ENCODE measurements around the gene SPX.

The SPX gene

DNA sequence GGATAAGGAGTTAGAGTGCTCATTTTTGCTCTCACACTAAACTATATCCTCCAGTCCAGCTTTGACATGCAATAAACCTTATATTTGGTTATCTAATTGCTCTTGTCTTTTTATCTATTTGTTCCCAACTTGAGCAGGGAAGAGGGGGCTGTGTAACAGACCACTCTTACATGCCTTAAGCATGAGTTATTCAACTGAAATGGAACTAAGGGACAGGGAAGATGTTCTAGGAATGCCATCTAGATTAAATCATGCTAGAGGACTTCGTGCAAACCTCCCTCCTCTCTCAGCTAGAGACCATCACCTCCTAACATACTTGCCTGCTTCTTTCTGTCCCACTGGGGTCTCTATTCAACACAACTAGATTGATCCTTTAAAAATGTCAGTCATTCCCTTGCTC is 20.6 kb downstream of the SPX start:
- TF ChIP-seq, protein P1, sequence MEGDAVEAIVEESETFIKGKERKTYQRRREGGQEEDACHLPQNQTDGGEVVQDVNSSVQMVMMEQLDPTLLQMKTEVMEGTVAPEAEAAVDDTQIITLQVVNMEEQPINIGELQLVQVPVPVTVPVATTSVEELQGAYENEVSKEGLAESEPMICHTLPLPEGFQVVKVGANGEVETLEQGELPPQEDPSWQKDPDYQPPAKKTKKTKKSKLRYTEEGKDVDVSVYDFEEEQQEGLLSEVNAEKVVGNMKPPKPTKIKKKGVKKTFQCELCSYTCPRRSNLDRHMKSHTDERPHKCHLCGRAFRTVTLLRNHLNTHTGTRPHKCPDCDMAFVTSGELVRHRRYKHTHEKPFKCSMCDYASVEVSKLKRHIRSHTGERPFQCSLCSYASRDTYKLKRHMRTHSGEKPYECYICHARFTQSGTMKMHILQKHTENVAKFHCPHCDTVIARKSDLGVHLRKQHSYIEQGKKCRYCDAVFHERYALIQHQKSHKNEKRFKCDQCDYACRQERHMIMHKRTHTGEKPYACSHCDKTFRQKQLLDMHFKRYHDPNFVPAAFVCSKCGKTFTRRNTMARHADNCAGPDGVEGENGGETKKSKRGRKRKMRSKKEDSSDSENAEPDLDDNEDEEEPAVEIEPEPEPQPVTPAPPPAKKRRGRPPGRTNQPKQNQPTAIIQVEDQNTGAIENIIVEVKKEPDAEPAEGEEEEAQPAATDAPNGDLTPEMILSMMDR (IDR thresholded peaks at IDR 0.05; ENCODE audit: insufficient read depth, low read length, poor library complexity, severe bottlenecking): no peak
- no peaks in the 10 kb centered on the region for H3K36me3 ChIP-seq (ENCODE audit: control insufficient read depth, insufficient read depth, low read length)
- H3K4me3 ChIP-seq (replicated peaks; ENCODE audit: low read depth, low read length): no peak overlapping the region
- DNase-seq (ENCODE audit: extremely low read depth, insufficient read length): no peak
- no peaks in the 10 kb centered on the region for H3K27me3 ChIP-seq (replicated peaks; ENCODE audit: control insufficient read depth, insufficient read depth, low read length)

DNA sequence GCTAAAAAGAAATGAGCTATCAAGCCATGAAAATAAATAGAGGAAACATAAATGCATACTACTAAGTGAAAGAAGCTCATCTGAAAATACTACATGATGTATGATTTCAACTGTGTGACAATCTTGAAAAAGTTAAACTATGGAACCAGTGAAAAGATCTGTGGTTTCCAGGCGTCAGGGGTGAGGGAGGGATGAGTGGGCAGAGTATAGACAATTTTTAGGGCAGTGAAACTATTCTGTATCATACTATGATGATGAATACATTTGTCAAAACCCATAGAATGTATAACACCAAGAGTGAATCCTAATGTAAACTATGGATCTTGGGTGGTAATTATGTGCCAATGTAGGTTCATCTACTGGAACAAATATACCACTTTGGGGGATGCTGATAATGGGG is 21.3 kb downstream of the SPX start:
- no peaks in the 10 kb centered on the region for H3K27me3 ChIP-seq (replicated peaks; ENCODE audit: control insufficient read depth, insufficient read depth, low read length)
- H3K36me3 ChIP-seq (ENCODE audit: control insufficient read depth, insufficient read depth, low read length): no peaks in the 10 kb centered on the region
- no peak for DNase-seq (ENCODE audit: extremely low read depth, insufficient read length)
- TF ChIP-seq, protein P1 (IDR thresholded peaks at IDR 0.05; ENCODE audit: insufficient read depth, low read length, poor library complexity, severe bottlenecking): no peak
- no peak overlapping the region for H3K4me3 ChIP-seq (replicated peaks; ENCODE audit: low read depth, low read length)

DNA sequence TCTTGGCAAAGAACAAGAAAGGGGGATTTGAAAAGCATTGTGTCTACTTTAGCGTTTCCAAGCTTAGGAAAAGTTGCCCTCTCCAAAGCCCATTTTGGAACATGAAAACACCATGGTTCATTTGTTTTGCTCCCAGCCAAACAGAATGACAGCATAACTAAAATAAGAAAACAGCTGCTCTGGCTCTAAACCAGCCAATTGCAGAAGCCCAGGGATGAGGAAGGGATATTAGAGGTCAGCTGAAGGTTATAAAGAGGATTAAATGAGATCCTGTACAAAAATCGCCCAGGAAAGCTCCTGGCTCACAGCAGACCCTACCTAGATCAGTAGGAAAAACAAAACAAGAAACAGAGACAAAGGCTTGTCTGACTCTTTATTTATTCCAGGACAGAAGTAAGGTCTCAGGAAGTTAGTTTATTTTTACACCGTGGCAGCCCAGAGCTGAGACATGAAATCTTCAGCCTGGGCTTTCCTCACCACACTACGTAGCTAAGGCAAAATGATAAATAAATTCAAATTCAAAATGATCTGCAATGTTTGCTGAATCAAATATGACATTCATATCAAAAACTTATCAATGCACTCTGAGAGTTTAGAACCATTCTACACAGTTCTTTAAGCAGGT is 25.9 kb downstream of the SPX start:
- H3K27me3 ChIP-seq (replicated peaks; ENCODE audit: control insufficient read depth, insufficient read depth, low read length): no peaks in the 10 kb centered on the region
- H3K4me3 ChIP-seq (replicated peaks; ENCODE audit: low read depth, low read length): no peak overlapping the region
- DNase-seq (ENCODE audit: extremely low read depth, insufficient read length): no peak
- TF ChIP-seq, protein P1 (IDR thresholded peaks at IDR 0.05; ENCODE audit: insufficient read depth, low read length, poor library complexity, severe bottlenecking): no peak
- H3K36me3 ChIP-seq (ENCODE audit: control insufficient read depth, insufficient read depth, low read length): no peaks in the 10 kb centered on the region

DNA sequence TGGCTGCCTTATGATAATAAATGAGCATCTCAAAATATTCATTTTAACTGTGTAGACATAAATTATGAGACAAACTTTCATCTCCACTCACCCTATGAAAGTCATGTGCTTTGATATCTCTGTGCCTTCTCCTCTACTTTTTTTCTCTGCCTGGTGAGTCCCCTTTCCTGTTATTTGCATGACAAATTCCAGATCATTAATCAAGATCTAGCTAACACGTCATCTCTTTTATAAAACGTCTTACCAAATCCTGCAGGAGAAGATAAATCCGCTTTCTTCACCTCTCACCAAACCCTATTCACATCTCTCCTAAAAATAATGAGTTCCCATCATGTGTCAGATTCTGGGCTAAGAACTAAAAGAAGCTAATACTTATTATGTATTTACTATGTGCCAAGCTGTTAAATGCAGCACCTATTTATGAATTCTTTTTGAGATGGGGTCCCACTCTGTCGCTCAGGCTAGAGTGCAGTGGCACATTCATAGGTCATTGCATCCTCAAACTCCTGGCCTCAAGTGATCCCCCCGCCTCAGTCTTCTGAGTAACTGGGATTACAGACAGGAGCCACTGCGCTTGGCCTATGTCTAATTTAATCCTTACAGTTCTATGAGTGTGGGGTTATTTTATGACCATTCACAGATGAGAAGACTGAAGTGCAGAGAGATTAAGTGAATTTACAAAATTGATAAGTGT is 26.7 kb downstream of the SPX start:
- no peaks in the 10 kb centered on the region for H3K36me3 ChIP-seq (ENCODE audit: control insufficient read depth, insufficient read depth, low read length)
- no peak for DNase-seq (ENCODE audit: extremely low read depth, insufficient read length)
- no peak overlapping the region for H3K4me3 ChIP-seq (replicated peaks; ENCODE audit: low read depth, low read length)
- TF ChIP-seq, protein P1 (IDR thresholded peaks at IDR 0.05; ENCODE audit: insufficient read depth, low read length, poor library complexity, severe bottlenecking): no peak
- H3K27me3 ChIP-seq (replicated peaks; ENCODE audit: control insufficient read depth, insufficient read depth, low read length): no peaks in the 10 kb centered on the region

DNA sequence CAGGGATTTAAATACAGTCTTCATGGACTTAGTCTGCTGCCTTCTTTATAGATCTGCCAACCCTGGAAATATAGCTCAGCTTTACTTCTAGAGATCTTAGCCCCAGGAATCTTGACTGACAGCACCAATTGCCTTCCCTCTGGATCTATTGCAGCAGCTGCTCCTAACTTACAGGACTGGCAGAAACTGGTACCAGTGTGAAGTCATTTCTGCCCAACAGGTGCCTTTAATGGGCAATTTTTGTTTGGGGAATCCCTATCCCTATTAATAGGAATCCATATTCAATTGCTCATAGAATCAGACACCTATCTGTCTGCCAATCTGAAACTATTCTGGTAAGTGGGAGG is 27.2 kb downstream of the SPX start:
- no peak for DNase-seq (ENCODE audit: extremely low read depth, insufficient read length)
- TF ChIP-seq, protein P1 (IDR thresholded peaks at IDR 0.05; ENCODE audit: insufficient read depth, low read length, poor library complexity, severe bottlenecking): no peak
- no peaks in the 10 kb centered on the region for H3K36me3 ChIP-seq (ENCODE audit: control insufficient read depth, insufficient read depth, low read length)
- H3K4me3 ChIP-seq (replicated peaks; ENCODE audit: low read depth, low read length): no peak overlapping the region
- no peaks in the 10 kb centered on the region for H3K27me3 ChIP-seq (replicated peaks; ENCODE audit: control insufficient read depth, insufficient read depth, low read length)
